Inflammatory macrophage treated with lipopolysaccharide for 4 hours (primary cell): ENCODE data around the gene C1QTNF8.

Experiments
- DNase-seq: peaks from one replicate; pipeline ENCODE4 v3.0.0-alpha.2; 2020

Gene C1QTNF8

DNA sequence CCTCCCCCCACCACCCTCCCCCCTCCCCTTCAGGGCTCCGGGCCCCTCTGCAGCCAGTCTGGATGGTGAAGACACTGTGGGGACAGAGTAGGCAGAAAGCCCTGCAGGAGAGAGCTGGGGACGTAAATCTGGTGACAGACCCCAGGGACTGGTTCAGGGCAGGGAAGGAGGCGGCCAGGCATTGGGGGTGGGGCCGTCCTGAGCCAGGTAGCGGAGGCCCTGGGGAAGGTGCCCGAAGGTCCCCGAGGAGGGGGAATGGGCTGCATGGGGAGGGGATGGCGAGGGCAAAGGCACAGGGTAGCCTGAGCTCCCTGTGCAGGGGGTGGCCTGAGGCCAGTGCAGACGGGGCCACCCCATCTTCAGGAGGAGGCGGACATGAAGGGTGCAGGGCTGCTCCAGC, 30.5 kb upstream of the C1QTNF8 start:
- DNase-seq = no peak

- no peak for DNase-seq
These were observed 30.0 kb upstream of the C1QTNF8 start for GRCh38 chr16:1126044-1126443.

DNA sequence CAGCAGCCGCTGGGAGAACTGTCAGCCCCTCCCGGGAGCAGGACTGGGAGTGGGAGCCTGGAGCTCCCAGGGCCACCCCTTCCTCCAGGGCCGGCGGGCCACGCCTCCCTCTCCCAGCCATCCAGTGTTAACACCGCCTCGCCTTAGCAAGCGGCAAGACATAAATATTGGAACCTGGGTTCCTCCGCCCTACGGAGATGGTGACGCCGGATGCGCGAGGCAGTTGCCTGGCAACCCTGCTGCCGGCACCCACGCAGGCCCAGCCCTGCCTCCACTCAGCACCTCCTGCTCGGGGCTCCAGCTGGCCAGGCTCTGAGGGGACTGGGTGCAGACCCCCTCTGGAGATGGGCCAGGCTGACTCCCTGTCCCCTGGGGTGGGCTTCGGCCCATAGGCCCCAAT, 29.4 kb upstream of the C1QTNF8 start:
- DNase-seq = no peak

DNA sequence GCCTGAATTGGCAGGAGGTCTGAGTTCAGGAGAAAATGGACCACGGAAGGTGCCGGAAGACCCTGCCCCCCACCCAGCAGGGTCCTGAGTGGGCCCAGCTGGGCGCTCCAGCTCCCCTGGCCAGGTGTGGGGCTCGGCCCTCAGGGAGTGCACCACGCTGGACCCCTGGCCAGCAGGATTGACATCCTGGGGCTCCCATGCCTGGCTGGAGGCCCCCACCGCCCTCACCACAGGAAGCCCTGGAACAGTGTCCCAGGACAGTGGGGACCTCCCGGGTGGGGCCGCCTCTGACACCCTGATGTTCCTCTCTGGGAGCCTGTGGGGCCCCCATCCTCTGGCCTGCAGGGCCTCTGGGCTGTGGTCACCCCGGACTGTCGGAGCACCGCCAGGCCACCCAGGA, 28.8 kb upstream of the C1QTNF8 start:
- DNase-seq = no peak

DNA sequence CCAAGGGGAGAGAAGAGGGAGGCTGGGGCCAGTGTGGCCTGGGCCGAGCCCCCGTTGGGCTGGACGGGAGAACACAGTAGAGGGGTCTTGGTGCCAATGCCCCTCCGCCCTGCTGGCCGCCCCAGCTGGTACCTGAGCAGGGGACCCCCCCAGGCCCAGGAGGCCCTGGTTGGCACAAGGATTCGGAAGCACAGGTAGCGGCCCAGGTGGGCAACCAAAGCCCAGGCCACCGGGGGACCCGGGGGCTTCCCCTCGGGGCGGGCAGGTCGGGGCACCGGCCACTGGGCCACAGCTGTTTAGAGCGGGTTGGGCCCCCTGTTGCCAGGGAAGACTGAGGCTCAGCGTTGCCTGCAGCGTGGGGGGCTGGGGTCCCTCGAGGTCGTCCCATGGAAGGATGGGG, 28.2 kb upstream of the C1QTNF8 start:
- no peak for DNase-seq

DNA sequence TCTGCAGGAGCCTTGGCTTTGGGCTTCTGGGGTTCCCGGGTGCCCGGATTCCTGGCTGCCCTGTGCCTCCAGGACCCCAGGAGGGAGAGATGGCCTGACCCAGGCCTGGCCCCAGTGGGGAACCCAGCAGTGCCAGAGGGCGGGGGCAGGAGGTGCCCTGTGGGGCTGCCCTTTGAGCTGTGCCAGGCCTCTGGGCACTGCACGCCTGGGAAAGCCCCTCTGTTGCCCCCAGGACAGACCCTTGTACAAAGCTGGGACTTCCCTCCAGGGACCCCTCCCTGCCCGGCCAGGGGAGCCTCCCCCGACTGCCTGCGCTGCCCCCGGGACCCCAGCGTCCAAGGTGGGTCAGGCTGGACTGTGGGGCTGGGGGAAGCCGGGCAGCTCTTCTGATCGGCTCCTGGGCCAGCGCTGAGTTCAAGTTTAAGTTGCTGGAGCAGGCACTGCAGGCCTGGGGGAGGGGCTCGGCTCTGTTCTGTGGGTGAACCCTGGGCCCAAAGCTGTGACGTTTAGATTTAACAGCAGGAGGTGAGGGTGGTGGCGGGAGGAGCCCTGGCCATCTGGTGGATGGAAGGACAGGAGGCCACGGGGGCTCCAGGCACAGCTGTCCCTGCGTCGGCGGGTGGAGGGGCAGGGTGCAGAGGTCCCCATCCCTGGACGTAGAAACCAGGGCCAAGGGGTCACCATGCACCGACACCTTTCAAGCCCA, 27.6 kb upstream of the C1QTNF8 start:
- DNase-seq = no peak

DNA sequence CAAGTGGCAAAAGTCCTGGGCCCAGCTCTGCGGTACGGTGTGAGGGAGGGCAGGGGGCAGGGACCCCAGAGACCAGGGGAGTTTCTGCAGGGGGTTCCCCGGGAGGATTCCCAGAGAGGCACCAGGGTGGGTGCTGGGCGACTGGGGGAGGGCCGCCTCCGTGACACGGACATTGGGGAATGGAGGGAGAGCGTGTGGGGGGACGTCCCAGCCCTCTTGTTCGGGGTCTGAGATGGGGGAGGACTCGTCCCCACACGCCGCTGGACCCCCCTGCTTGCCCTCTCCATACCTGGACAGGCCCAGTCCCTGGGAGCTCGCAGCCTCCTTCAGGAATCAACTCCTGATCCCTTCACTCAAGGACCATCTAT, 26.3 kb upstream of the C1QTNF8 start:
- no peak for DNase-seq

DNA sequence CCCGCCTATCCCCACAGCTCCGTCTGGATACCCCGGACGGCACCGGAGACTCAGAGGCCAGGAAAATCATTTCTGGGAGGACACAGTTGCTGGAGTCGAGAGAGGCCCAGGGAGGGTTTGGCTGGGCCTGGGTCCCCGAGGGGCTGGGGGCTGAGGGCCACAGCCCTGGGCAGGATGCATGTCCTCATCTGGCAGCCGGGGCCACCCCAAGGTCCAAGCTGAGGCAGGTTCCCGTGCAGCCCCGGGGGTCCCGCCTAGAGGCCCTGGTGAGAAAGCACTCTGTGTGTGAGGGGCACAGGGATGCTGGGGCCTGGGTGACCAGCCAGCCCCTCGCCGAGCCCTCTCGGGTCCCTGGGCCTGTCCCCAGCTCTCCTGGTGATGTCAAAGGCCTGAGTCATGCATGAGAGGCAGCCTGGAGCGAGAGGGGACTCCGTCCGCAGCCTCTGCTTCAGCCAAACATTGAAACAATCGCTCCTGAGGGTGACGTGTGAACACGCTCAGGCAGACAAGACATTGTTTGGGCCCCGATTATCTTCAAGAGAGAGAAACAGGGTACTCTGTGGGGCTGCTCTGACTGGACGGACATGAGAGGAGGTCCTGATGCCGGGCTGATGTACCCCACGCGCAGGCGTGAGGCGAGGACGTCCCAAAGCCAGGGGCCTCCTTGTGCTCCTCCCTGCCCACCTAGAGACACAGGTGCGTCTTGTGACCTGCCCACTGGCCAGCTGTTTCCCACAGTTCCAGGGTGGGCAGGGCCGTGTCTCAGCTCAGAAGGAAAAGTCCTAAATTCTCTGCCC, 25.8 kb upstream of the C1QTNF8 start:
- DNase-seq = no peak

- no peak for DNase-seq
These were observed 25.0 kb upstream of the C1QTNF8 start for GRCh38 chr16:1121009-1121408.

DNA sequence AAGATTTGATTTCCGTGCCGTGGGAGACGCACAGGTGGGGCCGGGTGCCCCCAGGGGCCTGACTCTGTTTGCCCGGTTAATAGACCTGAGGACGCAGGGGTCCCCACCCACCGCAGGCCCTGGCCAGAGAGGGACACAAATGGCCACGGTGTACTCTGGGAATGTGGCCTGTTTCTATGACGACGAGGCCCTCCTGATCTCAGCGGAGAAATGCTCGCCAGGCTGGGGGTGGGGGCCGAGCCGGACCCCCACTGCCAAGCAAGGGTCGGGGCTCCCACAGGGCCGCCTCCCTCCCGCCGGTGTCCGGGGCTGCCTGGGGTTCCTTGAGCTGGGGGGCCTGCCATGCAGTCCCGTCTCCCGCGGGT, 24.5 kb upstream of the C1QTNF8 start:
- DNase-seq = no peak

DNA sequence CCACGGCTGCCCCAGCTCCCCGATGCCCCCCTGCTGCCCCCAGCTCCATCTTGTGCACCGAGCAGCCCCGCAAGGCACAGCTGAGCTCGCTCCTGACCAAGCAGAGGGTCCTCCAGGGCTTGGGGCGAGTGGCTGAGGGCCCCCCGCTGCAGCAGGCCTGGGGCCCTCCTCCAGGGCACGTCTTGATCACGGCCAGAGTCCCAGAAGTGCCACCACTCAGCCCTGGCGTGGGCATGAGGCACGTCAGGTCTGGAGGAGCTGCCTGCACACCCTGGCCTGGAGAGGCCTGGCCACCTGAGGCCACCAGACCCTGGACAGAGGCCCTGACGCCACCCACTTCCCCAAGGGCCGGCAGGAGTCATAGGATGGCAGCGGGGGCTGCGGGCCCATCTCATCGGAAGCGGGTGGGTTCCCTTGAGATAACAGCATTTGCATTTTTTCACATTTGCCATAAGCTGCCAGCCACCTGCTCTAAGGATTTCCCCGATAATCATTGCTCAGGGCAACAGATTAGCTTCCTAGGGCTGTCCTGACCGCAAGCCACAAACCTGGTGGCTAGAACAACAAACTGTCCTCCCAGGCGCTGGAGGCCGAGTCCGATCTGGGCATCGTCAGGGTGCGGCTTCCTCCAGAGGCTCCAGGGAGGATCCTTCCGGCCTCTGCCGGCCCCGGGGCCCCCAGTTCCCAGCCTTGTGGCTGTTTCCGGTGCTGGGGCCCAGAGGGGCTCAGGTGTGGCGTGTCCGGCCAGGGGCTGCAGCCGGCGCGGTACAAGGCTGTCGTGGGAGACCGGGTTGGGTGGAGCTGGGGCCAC, 23.9 kb upstream of the C1QTNF8 start:
- no peak for DNase-seq

DNA sequence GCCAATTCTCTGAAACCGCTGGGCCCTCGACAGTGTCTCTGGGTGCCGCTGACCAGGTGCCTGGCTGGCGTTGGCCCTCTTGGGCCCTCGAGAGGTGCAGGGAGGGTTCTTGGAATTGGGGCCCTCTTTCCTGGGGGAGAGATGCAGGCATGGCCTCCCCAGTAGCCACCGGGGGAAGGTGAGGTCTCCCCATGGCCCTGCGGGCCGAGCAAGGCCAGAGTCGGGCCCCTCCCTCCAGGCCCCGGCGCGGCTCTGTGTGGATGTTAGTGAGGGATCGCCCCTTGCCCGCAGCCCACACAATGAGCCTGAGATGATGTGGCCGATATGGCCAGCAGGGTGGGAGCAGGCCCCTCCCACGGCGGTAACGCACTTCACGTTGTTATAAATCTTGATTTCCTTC, 23.1 kb upstream of the C1QTNF8 start:
- no peak for DNase-seq

- DNase-seq = no peak
These were observed 21.9 kb upstream of the C1QTNF8 start for GRCh38 chr16:1117926-1118325.

DNA sequence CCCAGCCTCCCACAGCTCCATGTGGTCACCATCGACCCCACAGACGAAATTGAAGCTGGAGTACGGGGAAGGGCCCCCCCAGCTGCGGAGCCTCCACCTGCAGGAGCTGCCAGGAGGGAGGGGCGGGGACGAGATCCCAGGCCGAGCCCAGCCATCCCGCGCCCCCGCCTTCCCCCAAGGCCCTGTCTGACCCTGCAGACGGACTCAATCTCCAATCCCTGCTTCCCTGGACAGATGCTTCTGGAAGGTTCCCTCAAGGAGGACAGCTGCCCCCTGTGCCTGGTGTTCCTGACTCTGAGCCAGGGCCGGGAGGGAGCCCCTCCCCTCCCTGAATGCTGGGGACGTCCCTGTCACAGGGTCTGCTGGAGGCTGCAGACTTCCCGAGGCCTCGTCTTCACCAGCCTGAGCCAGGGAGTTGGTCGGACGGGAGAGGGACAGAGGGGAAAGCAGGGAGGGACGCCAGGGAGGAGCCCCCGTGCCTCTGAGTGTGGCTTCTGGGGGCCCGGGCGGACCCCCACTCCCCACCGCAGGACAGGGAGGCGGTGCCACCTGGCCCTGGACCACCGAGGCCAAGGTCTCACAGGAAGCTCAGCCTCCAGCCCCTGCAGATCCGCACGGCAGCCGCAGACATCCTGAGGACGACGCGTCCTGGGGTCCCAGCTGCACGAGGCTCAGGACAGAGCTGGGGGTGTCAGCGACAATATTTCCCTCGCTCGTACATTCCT, 21.3 kb upstream of the C1QTNF8 start:
- DNase-seq = no peak

DNA sequence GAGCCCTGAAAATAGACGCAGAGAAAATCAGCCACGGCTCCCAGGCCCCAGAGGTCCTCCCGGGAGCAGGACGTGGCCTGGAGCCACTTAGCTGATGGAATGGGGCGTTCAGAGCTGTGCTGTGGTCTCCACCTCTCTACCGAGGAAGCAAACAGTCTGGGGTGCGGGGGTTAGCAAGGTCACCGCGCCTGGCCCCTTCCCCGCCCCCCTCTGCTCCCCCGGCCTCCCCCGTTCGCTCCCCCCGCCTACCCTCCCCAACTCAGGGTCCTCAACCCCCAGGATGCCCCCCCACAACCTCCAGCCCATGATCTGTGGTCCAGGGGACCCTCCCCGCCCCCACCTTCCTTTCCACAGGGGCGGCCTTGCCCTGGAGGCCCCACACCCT, 20.6 kb upstream of the C1QTNF8 start:
- no peak for DNase-seq

- no peak for DNase-seq
These were observed 18.0 kb upstream of the C1QTNF8 start for GRCh38 chr16:1113889-1114526.

DNA sequence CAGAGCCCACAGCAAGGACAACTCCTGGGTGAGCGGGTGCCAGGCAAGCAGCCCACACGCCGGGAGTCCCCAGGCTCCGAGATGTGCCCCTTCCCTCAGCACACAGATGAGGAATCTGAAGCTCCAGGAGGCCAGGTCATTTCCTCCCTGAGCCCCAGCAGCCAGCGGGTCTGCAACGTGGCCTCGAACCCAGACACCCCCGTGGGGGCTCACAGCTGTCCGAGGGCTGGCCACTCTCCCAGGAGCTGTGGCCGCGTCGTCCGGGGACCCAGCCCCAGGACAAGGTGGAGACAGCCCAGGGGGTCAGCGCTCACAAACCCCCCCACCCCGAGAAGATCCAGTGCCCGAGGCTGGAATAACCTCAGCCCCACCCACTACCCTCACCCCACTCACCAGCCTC, 17.4 kb upstream of the C1QTNF8 start:
- DNase-seq = no peak

DNA sequence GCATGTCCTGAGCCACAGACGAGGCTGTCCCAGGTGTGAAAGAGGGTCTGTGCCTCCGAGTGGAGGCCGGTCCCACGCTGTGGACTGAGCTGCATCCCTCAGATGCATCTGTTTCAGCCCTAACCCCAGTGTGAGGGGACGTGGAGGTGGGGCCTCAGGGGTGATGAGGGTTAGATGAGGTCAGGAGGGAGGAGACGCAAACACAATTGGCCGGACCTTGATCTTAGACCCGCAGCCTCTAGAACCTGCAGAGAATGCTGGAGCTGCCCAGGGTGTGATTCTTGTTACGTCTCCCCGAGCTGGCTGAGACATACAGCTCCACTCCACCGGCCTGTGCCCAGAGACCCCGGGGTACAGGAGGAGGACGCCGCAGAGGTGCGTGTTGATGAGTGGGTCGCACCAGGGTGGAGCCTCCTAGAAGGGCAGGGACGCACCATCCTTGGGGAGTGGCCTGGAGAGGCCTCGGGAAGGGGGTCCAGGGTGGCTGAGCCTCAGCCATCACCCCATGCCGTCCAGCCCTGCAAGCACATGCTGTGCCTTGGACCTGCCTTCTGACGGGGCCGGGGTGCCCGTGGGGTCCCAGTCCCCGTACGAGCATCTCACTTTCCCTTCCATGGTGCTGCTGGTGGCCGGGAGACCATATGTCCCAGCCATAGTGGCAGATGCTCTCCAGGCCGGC, 16.6 kb upstream of the C1QTNF8 start:
- DNase-seq = no peak

DNA sequence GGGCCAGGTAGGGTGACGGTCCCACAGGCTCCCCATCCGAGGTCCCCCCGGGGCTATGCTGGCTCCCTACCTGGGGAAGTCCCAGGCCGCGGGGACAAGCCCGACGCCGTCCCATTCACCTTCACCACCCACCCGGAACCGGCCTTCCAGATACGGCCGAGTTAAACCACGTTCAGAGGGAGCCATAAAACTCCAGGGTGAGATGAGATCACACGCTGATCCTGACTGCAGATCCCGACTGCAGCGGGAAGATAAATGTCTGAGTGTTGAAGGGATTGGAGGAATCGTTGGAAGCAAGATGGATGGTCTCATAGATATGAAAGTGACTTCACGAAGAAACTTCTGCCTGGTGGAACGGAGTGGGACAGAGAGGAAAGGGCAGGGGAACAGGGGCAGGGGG, 13.6 kb upstream of the C1QTNF8 start:
- no peak for DNase-seq

- no peak for DNase-seq
These were observed 12.5 kb upstream of the C1QTNF8 start for GRCh38 chr16:1108299-1109252.

- no peak for DNase-seq
These were observed 11.7 kb upstream of the C1QTNF8 start for GRCh38 chr16:1107731-1108130.
